Fibroblast of mammary gland (primary cell): Measurements from ENCODE around the gene ZMYM1.
A peak's percentile ranks its signal among the peaks of the same experiment; 100 is the strongest.
"Not testable (repeated sequence)": the region's sequence is repeated elsewhere in the genome, so short reads cannot be mapped to it uniquely, and the experiment has no call there.

Experiments
- DNase-seq: peaks from one replicate; pipeline ENCODE4 v3.0.0-alpha.2; 2010; ENCODE audit warnings: low read depth
- H3K4me3 ChIP-seq: 2 replicates; pipeline ENCODE4 v1.5.1; 2011; ENCODE audit warnings: low read depth, mild to moderate bottlenecking, low read length, moderate library complexity; ENCODE audit not compliant: control insufficient read depth
- CTCF ChIP-seq: conservative IDR thresholded peaks from 2 replicates; pipeline ENCODE4 v1.5.1; 2011; ENCODE audit warnings: low read depth, low read length, inconsistent platforms; ENCODE audit not compliant: control insufficient read depth, insufficient read depth

ZMYM1 gene

GRCh38 chr1:35073265-35073811 is 5.8 kb upstream of the ZMYM1 start:
- TF ChIP-seq CTCF = no peak

GRCh38 chr1:35076426-35076825 is 2.8 kb upstream of the ZMYM1 start:
- peak; percentile 83 for DNase-seq
- not testable (repeated sequence) for H3K4me3 ChIP-seq

More at GRCh38 chr1:35073265-35073811, 5.8 kb upstream of the ZMYM1 start:
- no peak overlapping the region for H3K4me3 ChIP-seq
- no peak for DNase-seq

- no peak for TF ChIP-seq CTCF
- H3K4me3 ChIP-seq = peak overlapping the region; percentile 89
- no peak for DNase-seq
These were observed 1.1 kb downstream of the ZMYM1 start for GRCh38 chr1:35080171-35080854.

- TF ChIP-seq CTCF = no peak
- DNase-seq = no peak
- no peak overlapping the region for H3K4me3 ChIP-seq
These were observed 6.2 kb downstream of the ZMYM1 start for GRCh38 chr1:35085421-35085820.

GRCh38 chr1:35097224-35097623 is 18.0 kb downstream of the ZMYM1 start:
- DNase-seq = no peak
- no peak overlapping the region for H3K4me3 ChIP-seq
- TF ChIP-seq CTCF = no peak

GRCh38 chr1:35111106-35111505 is 31.9 kb downstream of the ZMYM1 start:
- no peak for TF ChIP-seq CTCF
- DNase-seq = peak; percentile 63
- no peak overlapping the region for H3K4me3 ChIP-seq

- TF ChIP-seq CTCF = peak; percentile 20
- DNase-seq = peak; percentile 12
- no peak overlapping the region for H3K4me3 ChIP-seq
These were observed 33.5 kb downstream of the ZMYM1 start for GRCh38 chr1:35112668-35113067.
